GF-D8 (cell line): ENCODE data around the gene MRGPRX4.
"Not testable (repeated sequence)": the region's sequence is repeated elsewhere in the genome, so short reads cannot be mapped to it uniquely, and the experiment has no call there.

Experiments used
- DNase-seq: peaks from one replicate; lab custom pipeline; 2025; lab: John Stamatoyannopoulos, UW

The MRGPRX4 gene

DNA sequence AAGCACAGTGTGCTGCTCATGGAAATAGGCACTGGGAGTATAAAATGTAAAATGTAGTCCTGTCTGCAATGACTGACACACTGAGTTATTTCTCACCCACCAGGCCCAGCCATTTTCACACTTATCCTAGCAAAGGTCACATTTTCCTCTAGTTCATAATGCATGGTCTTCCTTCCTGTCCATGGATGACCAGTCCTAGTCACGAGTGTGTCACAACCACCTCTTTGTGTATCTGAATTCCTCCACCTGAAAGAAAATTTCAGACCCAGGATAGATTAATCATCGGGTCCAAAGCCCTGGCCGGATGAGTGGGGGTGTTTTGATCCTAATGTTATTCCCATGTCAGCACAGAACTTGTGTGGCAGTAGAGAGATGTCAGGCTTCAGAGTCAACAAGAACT, at the start of gene MRGPRX4:
TSS of gene MRGPRX4 (plus strand) at position 172 of the 400 bp plus-strand sequence. CDS start 420 bp downstream, outside the sequence.
- DNase-seq: no peak

DNA sequence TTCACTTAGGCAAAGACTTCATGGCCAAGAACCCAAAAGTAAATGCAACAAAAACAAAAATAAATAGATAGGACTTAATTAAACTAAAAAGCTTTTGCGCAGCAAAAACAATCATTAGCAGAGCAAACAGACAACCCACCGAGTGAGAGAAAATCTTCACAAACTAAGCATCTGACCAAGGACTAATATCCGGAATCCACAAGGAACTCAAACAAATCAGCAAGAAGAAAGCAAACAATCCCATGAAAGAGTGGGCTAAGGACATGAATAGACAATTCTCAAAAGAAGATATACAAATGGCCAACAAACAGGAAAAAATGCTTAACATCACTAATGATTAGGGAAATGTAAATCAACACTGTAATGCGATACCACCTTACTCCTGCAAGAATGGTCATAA, 41.5 kb upstream of the MRGPRX4 start:
- DNase-seq: not testable (repeated sequence)

DNA sequence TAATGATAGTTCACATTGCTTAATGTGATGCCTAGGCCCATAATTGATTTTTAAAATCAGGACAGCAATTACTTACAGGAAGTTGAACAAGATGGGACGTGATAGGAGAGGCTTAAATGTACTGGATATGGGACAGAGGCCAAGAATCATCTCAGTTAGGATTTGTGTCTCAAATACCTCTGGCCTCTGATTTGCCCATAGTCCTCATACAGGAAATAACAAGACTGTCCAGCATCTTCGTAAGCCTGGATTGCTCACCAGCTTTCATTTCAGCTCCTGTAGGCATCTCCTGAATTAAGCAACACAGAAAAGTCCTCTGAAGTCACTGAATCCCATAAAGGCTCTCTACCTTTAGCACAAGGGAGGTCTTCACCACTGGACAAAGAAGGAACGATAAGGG, 40.3 kb upstream of the MRGPRX4 start, which contains the start of gene MRGPRX3:
TSS of gene MRGPRX3 (plus strand) at position 231 of the 400 bp plus-strand sequence. CDS start 4,632 bp downstream, outside the sequence.
- no peak for DNase-seq

DNA sequence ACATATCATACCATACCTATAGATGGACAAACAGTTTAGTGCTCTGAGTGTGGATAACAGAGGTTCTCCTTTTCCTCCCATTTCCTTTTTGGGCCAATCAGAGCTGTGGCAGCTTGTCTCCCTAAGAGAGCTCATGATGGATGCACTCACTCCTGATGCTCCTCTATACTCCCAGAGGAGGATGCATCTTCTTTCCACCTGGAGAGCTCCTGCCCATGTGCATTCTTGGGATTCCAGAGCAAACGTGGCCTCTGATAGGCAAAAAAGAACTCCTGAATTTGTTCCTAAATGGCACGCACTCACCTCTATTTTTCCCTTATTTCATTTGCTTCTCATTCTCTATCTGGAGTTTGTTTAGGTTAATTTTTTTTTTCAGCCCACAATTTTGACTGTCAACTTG, 37.3 kb upstream of the MRGPRX4 start:
- no peak for DNase-seq

DNA sequence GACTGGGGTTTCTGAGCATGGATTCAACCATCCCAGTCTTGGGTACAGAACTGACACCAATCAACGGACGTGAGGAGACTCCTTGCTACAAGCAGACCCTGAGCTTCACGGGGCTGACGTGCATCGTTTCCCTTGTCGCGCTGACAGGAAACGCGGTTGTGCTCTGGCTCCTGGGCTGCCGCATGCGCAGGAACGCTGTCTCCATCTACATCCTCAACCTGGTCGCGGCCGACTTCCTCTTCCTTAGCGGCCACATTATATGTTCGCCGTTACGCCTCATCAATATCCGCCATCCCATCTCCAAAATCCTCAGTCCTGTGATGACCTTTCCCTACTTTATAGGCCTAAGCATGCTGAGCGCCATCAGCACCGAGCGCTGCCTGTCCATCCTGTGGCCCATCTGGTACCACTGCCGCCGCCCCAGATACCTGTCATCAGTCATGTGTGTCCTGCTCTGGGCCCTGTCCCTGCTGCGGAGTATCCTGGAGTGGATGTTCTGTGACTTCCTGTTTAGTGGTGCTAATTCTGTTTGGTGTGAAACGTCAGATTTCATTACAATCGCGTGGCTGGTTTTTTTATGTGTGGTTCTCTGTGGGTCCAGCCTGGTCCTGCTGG, 35.3 kb upstream of the MRGPRX4 start:
- no peak for DNase-seq

DNA sequence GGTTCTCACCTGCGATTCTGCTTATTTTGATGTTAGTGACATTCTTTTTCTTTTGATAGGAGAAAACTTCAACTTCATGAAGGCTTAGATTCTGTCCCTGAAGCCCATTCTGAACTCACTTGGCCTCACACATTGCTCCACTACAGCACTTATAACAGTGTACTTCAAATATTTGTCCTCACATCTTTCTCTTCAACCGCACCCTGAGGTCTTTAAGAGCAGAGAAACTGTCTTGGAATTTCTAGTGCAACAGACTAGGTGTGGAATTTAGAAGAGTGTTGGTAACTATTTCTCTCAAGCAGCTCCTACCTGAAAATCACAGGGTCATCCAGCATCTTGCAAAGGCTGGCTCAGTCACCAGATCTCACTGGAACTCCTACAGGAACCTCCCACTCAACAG, 32.5 kb upstream of the MRGPRX4 start:
- no peak for DNase-seq

DNA sequence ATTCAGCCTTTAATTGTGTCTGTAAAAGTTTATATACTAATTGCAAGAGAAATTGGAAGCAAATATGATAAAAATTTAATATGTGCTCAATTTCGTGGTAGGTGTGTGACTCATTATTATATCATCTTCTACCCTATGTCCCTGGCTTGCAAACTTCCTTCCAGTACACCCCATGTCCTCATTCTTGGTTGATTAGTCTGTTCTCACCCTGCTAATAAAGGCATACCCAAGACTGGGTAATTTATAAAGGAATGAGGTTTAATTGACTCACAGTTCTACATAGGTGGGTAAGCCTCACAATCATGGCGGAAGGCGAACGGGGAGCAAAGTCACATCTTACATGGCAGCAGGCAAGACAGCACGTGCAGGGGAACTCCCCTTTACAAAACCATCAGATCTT, 28.4 kb upstream of the MRGPRX4 start:
- DNase-seq: no peak

DNA sequence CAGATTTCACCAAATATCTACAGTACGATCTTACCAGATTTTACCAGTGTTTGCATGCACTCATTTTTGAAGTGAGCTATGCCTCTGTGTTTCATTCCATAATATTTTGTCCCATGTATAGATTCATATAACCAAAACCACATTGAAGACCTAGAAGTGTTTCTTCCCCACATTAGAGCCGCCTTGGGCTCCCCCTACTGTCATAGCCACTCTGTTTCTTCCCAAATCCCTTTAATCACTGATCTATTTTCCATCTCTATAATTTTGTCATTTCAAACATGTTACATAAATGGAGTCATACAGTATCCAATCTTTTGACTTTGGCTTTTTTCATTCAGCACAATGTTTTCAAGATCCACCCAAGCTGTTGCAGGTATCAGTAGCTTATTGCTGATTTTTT, 27.6 kb upstream of the MRGPRX4 start:
- no peak for DNase-seq

DNA sequence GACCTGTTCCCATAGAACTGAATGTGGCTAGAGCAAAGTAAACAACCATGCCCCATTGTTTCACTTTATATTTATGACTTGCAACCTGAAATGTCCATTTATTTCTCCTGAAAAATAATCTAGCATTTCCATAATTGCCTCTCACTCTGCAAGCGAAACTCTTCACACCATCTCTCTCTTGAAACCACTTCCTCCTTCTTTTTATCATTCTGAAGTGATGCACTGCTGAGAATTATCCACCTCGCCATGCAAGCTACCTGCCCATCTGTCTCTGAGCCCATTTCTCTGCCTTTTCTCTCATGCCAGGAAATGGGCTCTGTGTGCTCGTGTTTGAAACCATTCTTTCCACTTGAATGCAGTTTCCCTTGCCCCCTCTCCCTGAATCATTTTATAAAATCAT, 26.8 kb upstream of the MRGPRX4 start:
- no peak for DNase-seq

DNA sequence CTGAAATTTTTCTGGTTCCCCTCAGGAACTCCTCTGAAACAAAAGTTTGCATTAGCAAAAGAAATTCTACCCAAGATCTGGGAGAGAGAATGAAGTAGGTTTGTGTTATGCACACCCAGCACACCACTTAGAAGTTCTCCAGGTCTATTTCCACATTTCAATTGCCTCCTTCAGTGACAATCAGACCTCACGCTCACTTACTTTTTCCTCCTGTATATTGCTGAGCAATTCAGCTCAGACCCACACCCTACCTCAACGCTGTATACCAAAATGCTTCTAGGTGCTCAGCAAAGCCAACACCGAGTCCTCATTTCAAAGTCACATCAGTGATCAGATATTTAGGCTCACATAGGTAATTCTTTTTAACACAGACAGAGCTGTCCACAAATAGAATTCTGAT, 21.1 kb upstream of the MRGPRX4 start:
- no peak for DNase-seq

DNA sequence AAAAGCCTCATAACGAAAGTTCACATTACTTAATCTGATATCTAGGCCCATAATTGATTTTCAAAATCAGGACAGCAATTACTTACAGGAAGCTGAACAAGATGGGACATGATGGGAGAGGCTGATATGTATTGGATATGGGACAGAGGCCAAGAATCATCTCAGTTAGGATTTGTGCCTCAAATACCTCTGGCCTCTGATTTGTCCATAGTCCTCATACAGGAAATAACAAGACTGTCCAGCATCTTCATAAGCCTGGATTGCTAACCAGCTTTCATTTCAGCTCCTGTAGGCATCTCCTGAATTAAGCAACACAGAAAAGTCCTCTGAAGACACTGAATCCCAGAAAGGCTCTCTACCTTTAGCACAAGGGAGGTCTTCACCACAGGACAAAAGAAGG, 4.3 kb upstream of the MRGPRX4 start:
- no peak for DNase-seq

DNA sequence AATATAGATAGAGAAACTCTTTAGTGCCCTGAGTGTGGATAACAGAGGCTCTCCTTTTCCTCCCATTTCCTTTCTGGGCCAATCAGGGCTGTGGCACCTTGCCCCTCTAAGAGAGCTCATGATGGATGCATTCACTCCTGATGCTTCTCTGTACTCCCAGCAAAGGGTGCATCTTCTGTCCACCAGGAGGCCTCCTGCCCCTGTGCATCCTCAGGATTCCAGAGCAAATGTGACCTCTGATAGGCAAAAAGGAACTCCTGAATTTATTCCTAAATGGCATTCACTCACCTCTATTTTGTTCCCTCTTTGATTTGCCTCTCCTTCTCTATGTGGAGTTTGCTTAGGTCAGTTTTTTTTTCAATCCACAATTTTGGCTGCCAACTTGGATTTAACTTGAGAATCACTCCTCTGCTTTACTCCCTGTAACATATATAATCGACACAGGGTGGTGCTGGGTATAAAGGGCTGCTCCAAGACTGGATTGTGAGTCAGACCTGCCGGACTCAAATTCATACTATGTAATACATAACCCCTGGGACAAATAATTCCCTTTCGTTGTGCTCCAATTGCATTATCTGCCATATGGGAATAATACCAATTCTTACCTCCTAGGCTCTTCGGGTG, 1.1 kb upstream of the MRGPRX4 start:
- no peak for DNase-seq

DNA sequence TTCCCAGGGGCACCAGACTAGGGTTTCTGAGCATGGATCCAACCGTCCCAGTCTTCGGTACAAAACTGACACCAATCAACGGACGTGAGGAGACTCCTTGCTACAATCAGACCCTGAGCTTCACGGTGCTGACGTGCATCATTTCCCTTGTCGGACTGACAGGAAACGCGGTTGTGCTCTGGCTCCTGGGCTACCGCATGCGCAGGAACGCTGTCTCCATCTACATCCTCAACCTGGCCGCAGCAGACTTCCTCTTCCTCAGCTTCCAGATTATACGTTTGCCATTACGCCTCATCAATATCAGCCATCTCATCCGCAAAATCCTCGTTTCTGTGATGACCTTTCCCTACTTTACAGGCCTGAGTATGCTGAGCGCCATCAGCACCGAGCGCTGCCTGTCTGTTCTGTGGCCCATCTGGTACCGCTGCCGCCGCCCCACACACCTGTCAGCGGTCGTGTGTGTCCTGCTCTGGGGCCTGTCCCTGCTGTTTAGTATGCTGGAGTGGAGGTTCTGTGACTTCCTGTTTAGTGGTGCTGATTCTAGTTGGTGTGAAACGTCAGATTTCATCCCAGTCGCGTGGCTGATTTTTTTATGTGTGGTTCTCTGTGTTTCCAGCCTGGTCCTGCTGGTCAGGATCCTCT, 709 bp downstream of the MRGPRX4 start:
- DNase-seq: no peak

DNA sequence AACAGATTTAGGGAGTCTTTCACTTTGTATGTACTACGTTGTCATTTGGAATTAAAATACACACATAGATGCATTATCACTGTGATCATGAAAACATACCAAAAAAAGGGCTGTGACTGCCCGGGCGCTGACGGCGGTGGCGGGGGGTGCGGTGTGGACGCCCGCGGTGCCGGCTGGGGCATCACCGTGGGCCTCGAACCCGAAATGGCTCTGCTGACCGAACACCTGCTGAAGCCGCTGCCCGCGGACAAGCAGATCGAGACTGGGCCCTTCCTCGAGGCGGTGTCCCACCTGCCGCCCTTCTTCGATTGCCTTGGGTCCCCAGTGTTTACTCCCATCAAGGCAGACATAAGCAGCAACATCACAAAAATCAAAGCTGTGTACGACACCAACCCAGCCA, 16.2 kb downstream of the MRGPRX4 start:
- DNase-seq: no peak

DNA sequence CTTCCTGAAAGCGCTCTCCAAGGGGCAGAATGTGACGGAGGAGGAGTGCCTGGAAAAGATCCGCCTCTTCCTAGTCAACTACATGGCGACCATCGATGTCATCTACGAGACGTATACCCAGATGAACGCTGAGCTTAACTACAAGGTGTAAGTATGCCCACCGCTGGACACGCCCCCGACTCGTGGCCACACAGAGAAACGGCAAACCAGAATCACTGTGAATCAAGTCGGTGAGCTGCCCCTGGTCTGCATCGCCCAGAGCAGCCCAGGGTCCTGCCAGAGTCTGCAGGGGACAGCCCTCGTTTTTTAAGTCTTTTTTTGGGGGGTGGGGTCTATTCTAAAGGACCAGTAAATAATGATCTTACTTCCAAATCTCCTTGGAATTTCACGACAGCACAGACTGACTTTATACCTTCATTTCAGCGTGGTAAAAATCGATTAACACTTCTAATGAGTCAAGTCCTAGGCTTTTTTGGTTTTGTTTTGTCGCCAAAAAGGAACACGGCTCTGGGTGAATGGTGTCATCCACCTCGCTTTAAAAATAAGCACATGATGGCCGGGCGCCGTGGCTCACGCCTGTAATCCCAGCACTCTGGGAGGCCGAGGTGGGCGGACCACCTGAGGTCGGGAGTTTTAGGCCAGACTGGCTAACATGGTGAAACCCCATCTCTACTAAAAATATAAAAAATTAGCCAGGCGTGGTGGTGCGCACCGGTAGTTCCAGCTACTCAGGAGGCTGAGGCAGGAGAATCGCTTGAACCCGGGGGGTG, 17.0 kb downstream of the MRGPRX4 start:
- not testable (repeated sequence) for DNase-seq

DNA sequence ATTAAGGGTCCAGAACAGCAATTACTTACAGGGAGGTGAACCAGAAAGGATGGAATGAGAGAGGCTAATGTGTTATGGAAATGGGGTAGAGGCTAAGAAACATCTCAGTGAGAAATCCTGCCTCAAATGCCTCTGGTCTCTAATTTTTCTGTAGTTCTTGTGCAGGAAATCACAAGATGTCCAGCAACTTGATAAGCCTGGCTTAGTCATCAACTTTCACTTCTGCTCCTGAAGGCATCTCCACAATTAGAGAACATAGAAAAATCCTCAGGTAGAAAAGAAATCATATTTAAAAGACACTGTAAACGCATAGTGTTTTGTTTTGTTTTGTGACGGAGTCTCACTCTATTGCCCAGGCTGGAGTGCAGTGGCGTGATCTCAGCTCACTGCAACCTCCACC, 18.7 kb downstream of the MRGPRX4 start:
- DNase-seq: no peak

DNA sequence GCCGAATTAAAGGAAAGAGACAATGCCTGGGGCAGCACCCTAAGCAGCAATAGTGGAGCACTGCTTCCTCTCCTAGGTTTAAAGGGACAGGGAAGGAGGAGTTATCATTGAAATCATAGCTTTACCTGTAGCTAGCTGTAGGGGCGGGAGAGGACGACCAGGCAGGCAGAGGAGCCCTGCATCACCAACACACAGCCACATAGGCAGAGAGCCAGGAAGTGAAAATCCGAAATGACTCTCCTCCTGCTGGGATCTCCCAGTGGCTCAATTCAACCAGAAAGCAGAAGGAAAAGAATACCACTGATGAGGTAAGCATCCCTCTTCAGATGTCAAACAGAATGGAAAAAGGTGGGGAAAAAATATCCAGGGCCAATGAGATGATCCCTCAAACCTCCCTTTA, 20.4 kb downstream of the MRGPRX4 start:
- DNase-seq: no peak

DNA sequence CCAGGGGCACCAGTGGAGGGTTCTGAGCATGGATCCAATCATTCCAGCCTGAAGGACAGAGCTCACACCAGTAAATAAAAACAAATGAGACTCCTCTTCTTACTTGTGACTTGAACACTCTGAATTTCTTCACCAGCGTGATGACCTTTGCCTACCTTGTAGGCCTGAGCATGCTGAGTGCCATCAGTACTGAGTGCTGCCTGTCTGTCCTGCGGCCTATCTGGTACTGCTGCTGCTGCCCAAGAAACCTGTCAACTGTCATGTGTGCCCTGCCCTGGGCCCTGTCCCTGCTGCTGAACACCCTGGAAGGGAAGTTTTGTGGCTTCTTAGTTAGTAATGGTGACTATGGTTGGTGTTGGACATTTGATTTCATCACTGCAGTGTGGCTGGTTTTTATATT, 23.9 kb downstream of the MRGPRX4 start:
- DNase-seq: no peak

DNA sequence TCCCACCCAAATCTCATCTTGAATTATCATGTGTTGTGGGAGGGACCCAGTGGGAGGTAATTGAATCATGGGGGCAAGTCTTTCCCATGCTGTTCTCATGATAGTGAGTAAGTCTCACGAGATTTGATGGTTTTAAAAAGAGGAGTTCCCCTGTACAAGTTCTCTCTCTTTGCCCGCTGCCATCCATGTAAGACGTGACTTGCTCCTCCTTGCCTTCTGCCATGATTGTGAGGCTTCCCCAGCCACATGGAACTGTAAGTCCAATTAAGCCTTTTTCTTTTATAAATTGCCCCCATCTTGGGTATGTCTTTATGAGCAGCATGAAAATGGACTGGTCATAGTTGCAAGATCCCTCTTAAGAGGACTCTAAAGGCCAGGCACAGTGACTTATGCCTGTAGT, 25.1 kb downstream of the MRGPRX4 start:
- not testable (repeated sequence) for DNase-seq

DNA sequence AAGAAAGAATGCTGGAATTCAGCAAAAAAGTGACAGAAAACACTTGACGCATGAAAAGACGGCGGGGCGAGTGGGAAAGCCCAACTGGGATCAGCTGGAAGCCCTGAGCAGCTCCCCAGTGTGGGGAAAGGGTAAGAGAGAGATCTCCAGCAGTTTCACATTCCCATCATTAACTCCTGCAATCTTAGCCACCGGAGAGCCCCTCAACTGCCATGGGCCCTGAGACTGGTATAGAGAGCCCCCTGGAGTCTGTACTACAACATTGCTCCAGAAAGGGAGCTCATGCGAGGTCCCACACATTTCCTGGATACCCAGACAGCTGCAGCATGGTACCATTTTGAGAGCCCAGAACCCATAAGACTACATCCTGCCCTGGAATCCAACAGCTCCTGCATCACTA, 31.1 kb downstream of the MRGPRX4 start:
- no peak for DNase-seq

DNA sequence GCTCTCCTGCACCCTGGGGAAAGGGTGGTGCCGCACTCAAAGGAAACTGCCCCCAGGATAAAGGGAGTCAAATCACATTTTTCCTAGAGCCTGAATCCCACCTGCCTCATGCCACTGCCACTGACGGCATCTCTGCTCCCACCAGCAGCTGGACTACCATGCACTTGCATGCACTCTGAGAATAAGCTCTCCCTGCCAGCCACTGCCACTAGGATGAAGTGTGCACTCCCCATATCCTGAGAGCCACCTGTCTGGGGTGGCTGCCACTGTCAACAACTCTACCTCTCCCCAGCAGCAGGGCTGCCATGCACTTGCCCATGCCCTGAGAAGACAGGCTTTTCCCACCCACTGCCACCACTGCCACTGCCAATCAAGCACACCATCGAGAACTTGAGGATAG, 31.6 kb downstream of the MRGPRX4 start:
- DNase-seq: no peak

DNA sequence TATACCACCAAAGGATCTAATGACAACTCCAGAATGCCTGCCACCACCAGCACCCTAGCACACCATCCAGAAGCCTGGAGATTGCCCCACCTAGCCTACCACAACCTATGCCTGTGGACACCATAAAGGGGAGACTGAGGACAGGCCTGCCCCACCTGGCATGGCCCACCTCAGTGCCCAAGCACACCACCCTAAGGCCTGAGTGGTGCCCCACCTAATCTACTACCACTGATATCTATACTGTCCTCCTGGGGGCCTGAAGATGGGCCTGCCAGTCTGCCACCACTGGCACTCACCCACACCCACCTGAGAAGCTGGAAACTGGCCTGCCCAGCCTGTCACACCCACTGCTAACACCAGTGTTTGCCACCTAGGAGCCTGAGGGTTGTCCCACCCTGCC, 32.1 kb downstream of the MRGPRX4 start:
- DNase-seq: no peak

DNA sequence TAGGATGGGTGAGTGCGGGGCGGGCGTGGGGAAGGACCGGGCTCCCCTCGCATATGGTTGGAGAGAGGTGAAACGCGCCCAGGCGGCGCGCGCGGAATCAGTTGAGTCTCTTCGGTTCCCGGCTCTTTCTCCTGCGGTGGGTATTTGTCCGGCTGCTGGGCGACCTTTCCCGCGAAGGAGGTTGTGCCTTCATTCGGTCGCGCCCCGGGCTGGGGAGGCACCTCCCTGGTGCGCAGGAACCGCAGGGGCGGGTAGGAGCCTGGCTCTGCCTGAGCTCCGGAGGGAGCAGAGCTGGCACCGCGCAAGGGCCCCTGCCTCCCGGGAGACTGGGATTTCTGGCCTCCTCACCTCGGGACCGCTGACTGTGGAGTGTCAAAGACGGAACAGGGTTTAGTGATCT, 36.4 kb downstream of the MRGPRX4 start:
- no peak for DNase-seq
